ENCODE measurements around the gene R3HDM2. TPM values are rescaled to one million over a fixed set of nuclear protein-coding genes. Genes with fewer than 3 reads are reported as not detected.

R3HDM2 gene
- total and polyA plus RNA-seq, 2 donors (not counting 1 experiment from before 2014, with no cell fraction given) = 104 to 129 TPM

GRCh38 chr12:57216921-57217879, 213.6 kb downstream of the R3HDM2 start:
- Histone ChIP-seq H3K79me2 (ENCODE audit: control insufficient read depth, insufficient read depth, low read length) (no peaks in the 10 kb centered on the region), H3K4me2 (replicated peaks; ENCODE audit: low read depth, low read length, poor library complexity, severe bottlenecking) (peak overlapping the region; percentile 94), H3K9me3 (ENCODE audit: control extremely low read depth in 1 of 3, control insufficient read depth in 2 of 3, insufficient read depth in 1 of 3, low read length in 2 of 3) (peaks cover 0 to 23% (median 0%) of the 10 kb centered on the region in 3 donors), H4K20me1 (ENCODE audit: control insufficient read depth, insufficient read depth, low read length, poor library complexity, severe bottlenecking) (peaks cover 20% of the 10 kb centered on the region), H3K4me3 (ENCODE audit: control extremely low read depth in 1 of 5, extremely low read depth in 1 of 5, insufficient read depth in 1 of 5, low read depth in 2 of 5, low read length in 4 of 5) (peak overlapping the region in 4 of 5 experiments; percentile 44 to 59 (median 54)), H3K4me1 (ENCODE audit: control insufficient read depth in 2 of 2, insufficient read depth in 2 of 2, low read length in 2 of 2) (peaks cover 74 to 76% of the 10 kb centered on the region in 2 donors), H3K36me3 (replicated peaks in 1 of 2; ENCODE audit: control extremely low read depth in 1 of 2, control insufficient read depth in 1 of 2, extremely low read depth in 1 of 2, insufficient read depth in 2 of 2, low read length in 1 of 2) (no peaks in the 10 kb centered on the region), H3K27me3 (replicated peaks in 1 of 4; ENCODE audit: control extremely low read depth in 1 of 4, control insufficient read depth in 3 of 4, insufficient read depth in 4 of 4, low read length in 3 of 4) (peaks cover 0 to 90% (median 46%) of the 10 kb centered on the region in 4 experiments), H3K27ac (ENCODE audit: low read length in 2 of 2) (no peak overlapping the region), H2AFZ (ENCODE audit: insufficient read depth, low read depth, low read length, poor library complexity, severe bottlenecking) (peak overlapping the region; percentile 32), H3K9ac (ENCODE audit: low read length) (peak overlapping the region; percentile 67)
- Mint-ChIP-seq H3K4me3 (peak overlapping the region; percentile 88), H3K4me1 (peaks cover 74% of the 10 kb centered on the region), H3K27ac (peak overlapping the region; percentile 82), H3K9me3 (ENCODE audit: insufficient read depth) (no peaks in the 10 kb centered on the region), H3K27me3 (peaks cover 58% of the 10 kb centered on the region)
- POLR2A ChIA-PET = interaction anchor here (3.3 to 5.6 kb wide), 2 partner anchors 11 to 23 kb away, joined by 28 to 110 read pairs; partner anchors contain the start of gene SHMT2
- ATAC-seq (ENCODE audit: low read depth) (peak; percentile 2), DNase-seq (peak; percentile 67)
- 4% methylated on average over 60 of the region's 63 CpGs for WGBS (ENCODE audit: insufficient coverage)
- intact Hi-C loops (cut with micrococcal nuclease) = loop anchor here (1.0 kb wide), 2 partner anchors 8 to 12 kb away; partner anchors contain the start of gene SHMT2
- CTCF ChIA-PET = interaction anchor here (8.8 kb wide), 1 partner anchor 19 kb away, joined by 838 read pairs; the partner anchor contains the start of genes SHMT2 and STAC3
- TF ChIP-seq EZH2 (IDR thresholded peaks at IDR 0.05; ENCODE audit: borderline replicate concordance, insufficient read depth, low read depth, low read length, poor library complexity, severe bottlenecking) (no peak), CTCF (IDR thresholded peaks at IDR 0.05) (no peak)

Data from B cell (primary cell).